Muscle of leg (tissue), 11 donors: ENCODE data around the gene GABPB1. TPM values are rescaled to one million over a fixed set of nuclear protein-coding genes. Genes with fewer than 3 reads are reported as not detected.

ENCODE experiments used
- DNase-seq: peaks from one replicate; pipeline ENCODE4 v3.0.0; 2013
- H3K27ac ChIP-seq: one replicate; pipeline ENCODE4 v1.5.1; 2013; ENCODE audit warnings: mild to moderate bottlenecking, low read length, control low read depth
- H3K27me3 ChIP-seq: one replicate; pipeline ENCODE4 v1.6.1; 2013; ENCODE audit warnings: low read length; ENCODE audit not compliant: control insufficient read depth, insufficient read depth
- H3K36me3 ChIP-seq: one replicate; pipeline ENCODE4 v1.6.1; 2013; ENCODE audit warnings: low read length; ENCODE audit not compliant: control insufficient read depth, insufficient read depth
- H3K4me1 ChIP-seq: one replicate; pipeline ENCODE4 v1.6.1; 2013; ENCODE audit warnings: low read length; ENCODE audit not compliant: control insufficient read depth, insufficient read depth
- H3K4me3 ChIP-seq: one replicate; pipeline ENCODE4 v1.5.1; 2013; ENCODE audit warnings: low read length, control low read depth
- H3K9me3 ChIP-seq: replicated peaks from 2 replicates; pipeline ENCODE4 v1.6.1; 2013; ENCODE audit warnings: low read depth, low read length; ENCODE audit not compliant: control insufficient read depth
- WGBS: methylation state at CpG from one replicate; pipeline ENCODE4 v1.1.5; 2013; ENCODE audit warnings: missing lambda C conversion rate; ENCODE audit not compliant: insufficient coverage; 5-methylcytosine and 5-hydroxymethylcytosine counted together
- polyA plus RNA-seq, 8 donors: library from polyadenylated mRNA; unstranded; fragments of 120-200 nt; gene quantifications; one replicate each; pipeline versions ENCODE4 v1.2.1 to v1.2.3, GENCODE V29; 2013; ENCODE audit warnings: inconsistent platforms in 1 of 8, low replicate concordance in 1 of 8; ENCODE audit not compliant: insufficient read length in 8 of 8, insufficient read depth in 1 of 8
- total RNA-seq: library from RNA; stranded (reverse); fragments of 120-200 nt; gene quantifications from one replicate; pipeline ENCODE4 v1.2.4, GENCODE V29; 2013

The GABPB1 gene
- total and polyA plus RNA-seq, 9 donors, result 14.2 to 23.5 (median 17.2) TPM

GRCh38 chr15:50262533-50262932, 92.5 kb downstream of the GABPB1 start:
- Histone ChIP-seq H3K27ac (no peak overlapping the region), H3K36me3 (no peaks in the 10 kb centered on the region), H3K4me1 (no peaks in the 10 kb centered on the region), H3K4me3 (no peak overlapping the region), H3K9me3 (peaks cover 3% of the 10 kb centered on the region), H3K27me3 (no peaks in the 10 kb centered on the region)
- no peak for DNase-seq
- WGBS, result 75% methylated on average over 4 of the region's 4 CpGs

GRCh38 chr15:50261981-50262380, 93.0 kb downstream of the GABPB1 start:
- H3K9me3 ChIP-seq, result no peaks in the 10 kb centered on the region
- WGBS, result 96% methylated on average over 3 of the region's 3 CpGs
- no peaks in the 10 kb centered on the region for H3K36me3 ChIP-seq
- no peak overlapping the region for H3K4me3 ChIP-seq
- no peaks in the 10 kb centered on the region for H3K27me3 ChIP-seq
- DNase-seq, result no peak
- no peak overlapping the region for H3K27ac ChIP-seq
- H3K4me1 ChIP-seq, result no peaks in the 10 kb centered on the region

GRCh38 chr15:50260969-50261496, 94.0 kb downstream of the GABPB1 start:
- DNase-seq, result no peak
- 62% methylated on average over 1 of the region's 2 CpGs for WGBS
- H3K9me3 ChIP-seq, result no peaks in the 10 kb centered on the region
- H3K36me3 ChIP-seq, result no peaks in the 10 kb centered on the region
- H3K4me3 ChIP-seq, result no peak overlapping the region
- H3K27me3 ChIP-seq, result no peaks in the 10 kb centered on the region
- H3K4me1 ChIP-seq, result no peaks in the 10 kb centered on the region
- no peak overlapping the region for H3K27ac ChIP-seq

GRCh38 chr15:50259276-50259675, 95.7 kb downstream of the GABPB1 start:
- no peaks in the 10 kb centered on the region for H3K4me1 ChIP-seq
- H3K27ac ChIP-seq, result no peak overlapping the region
- DNase-seq, result no peak
- H3K9me3 ChIP-seq, result no peaks in the 10 kb centered on the region
- WGBS, result 59% methylated on average over 4 of the region's 5 CpGs
- H3K4me3 ChIP-seq, result no peak overlapping the region
- H3K27me3 ChIP-seq, result no peaks in the 10 kb centered on the region
- no peaks in the 10 kb centered on the region for H3K36me3 ChIP-seq

GRCh38 chr15:50257924-50258323, 97.1 kb downstream of the GABPB1 start:
- H3K27me3 ChIP-seq, result no peaks in the 10 kb centered on the region
- H3K9me3 ChIP-seq, result no peaks in the 10 kb centered on the region
- no CpG with 5 or more reads among the region's 3 CpGs for WGBS
- no peak for DNase-seq
- H3K36me3 ChIP-seq, result no peaks in the 10 kb centered on the region
- H3K27ac ChIP-seq, result no peak overlapping the region
- H3K4me3 ChIP-seq, result no peak overlapping the region
- H3K4me1 ChIP-seq, result no peaks in the 10 kb centered on the region

- WGBS, result 92% methylated on average over 7 of the region's 8 CpGs
- DNase-seq, result no peak
- no peaks in the 10 kb centered on the region for H3K4me1 ChIP-seq
- no peak overlapping the region for H3K27ac ChIP-seq
- H3K4me3 ChIP-seq, result no peak overlapping the region
- no peaks in the 10 kb centered on the region for H3K27me3 ChIP-seq
- H3K9me3 ChIP-seq, result no peaks in the 10 kb centered on the region
- no peaks in the 10 kb centered on the region for H3K36me3 ChIP-seq
Measured at GRCh38 chr15:50257332-50257731, 97.7 kb downstream of the GABPB1 start.

GRCh38 chr15:50256188-50257041, 98.6 kb downstream of the GABPB1 start:
- WGBS, result no CpG with 5 or more reads among the region's 5 CpGs
- H3K27me3 ChIP-seq, result no peaks in the 10 kb centered on the region

GRCh38 chr15:50252556-50252955, 102.4 kb downstream of the GABPB1 start:
- H3K27ac ChIP-seq, result no peak overlapping the region

More at GRCh38 chr15:50256188-50257041, 98.6 kb downstream of the GABPB1 start:
- no peaks in the 10 kb centered on the region for H3K4me1 ChIP-seq
- no peak overlapping the region for H3K4me3 ChIP-seq
- H3K27ac ChIP-seq, result no peak overlapping the region
- no peaks in the 10 kb centered on the region for H3K9me3 ChIP-seq
- no peaks in the 10 kb centered on the region for H3K36me3 ChIP-seq
- no peak for DNase-seq

GRCh38 chr15:50251638-50252182, 103.3 kb downstream of the GABPB1 start:
- DNase-seq, result no peak
- H3K36me3 ChIP-seq, result no peaks in the 10 kb centered on the region
- whole genome bisulfite sequencing, result 87% methylated on average over 8 of the region's 11 CpGs
- H3K27me3 ChIP-seq, result no peaks in the 10 kb centered on the region
- H3K27ac ChIP-seq, result no peak overlapping the region
- H3K9me3 ChIP-seq, result no peaks in the 10 kb centered on the region
- H3K4me3 ChIP-seq, result no peak overlapping the region
- no peaks in the 10 kb centered on the region for H3K4me1 ChIP-seq

More at GRCh38 chr15:50252556-50252955, 102.4 kb downstream of the GABPB1 start:
- Histone ChIP-seq H3K4me3 (no peak overlapping the region), H3K4me1 (no peaks in the 10 kb centered on the region), H3K27me3 (no peaks in the 10 kb centered on the region), H3K9me3 (no peaks in the 10 kb centered on the region), H3K36me3 (no peaks in the 10 kb centered on the region)
- WGBS, result 94% methylated on average over 7 of the region's 11 CpGs
- DNase-seq, result no peak

GRCh38 chr15:50250760-50251394, 104.1 kb downstream of the GABPB1 start:
- no peaks in the 10 kb centered on the region for H3K36me3 ChIP-seq
- no peaks in the 10 kb centered on the region for H3K9me3 ChIP-seq
- no peaks in the 10 kb centered on the region for H3K27me3 ChIP-seq
- H3K27ac ChIP-seq, result no peak overlapping the region
- WGBS, result 82% methylated on average over 3 of the region's 6 CpGs
- no peaks in the 10 kb centered on the region for H3K4me1 ChIP-seq
- H3K4me3 ChIP-seq, result no peak overlapping the region
- no peak for DNase-seq
